ENCODE measurements around the gene SLC6A6.
A peak's percentile ranks its signal among the peaks of the same experiment; 100 is the strongest.

SLC6A6 gene

GRCh38 chr3:14453876-14454638, 51.7 kb downstream of the SLC6A6 start:
- DNase-seq (ENCODE audit: low read depth in 2 of 2) = no peak

- no peak for DNase-seq (ENCODE audit: low read depth in 2 of 2)
Measured at GRCh38 chr3:14454639-14455310, 52.4 kb downstream of the SLC6A6 start.

DNA sequence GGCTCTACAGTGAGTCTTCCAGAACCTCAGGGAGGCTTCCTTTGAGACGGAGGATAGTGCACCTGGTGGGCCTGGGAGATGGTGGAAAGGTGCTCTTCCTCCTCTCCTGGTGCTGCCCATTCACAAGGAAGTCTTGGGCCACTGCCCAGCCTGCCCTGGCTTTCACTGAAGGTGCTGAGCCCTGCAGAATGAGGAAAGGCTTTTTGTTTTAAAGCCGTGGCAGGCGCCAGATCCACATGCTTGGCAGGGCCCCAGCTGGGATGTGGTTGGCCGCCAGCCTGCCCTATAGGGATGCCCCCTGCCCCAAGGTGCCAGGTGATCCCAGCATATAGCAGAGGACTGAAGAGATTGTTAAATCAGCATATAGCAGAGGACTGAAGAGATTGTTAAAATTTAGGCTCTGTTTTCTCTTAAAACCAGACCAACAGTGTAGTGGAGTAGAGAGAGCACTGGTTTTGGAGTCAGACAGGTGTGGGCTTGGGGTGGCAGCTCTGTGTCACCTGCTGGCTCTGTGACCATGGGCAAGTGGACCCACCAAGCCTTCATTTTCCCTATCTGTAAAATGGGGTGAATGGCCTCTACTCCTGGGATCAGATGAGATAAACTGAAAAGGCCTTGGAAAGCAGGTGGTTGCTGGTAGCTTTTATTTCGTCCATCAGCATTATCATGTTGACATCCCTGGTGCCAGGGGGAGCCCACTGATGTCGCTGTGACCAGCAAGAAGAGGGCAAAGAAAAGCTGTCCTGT, 53.3 kb downstream of the SLC6A6 start:
- no peak for DNase-seq (ENCODE audit: low read depth in 2 of 2)

GRCh38 chr3:14456794-14457193, 54.4 kb downstream of the SLC6A6 start:
- no peak for DNase-seq (ENCODE audit: low read depth in 2 of 2)

GRCh38 chr3:14457481-14457880, 55.1 kb downstream of the SLC6A6 start:
- DNase-seq (ENCODE audit: low read depth in 2 of 2) = no peak

DNA sequence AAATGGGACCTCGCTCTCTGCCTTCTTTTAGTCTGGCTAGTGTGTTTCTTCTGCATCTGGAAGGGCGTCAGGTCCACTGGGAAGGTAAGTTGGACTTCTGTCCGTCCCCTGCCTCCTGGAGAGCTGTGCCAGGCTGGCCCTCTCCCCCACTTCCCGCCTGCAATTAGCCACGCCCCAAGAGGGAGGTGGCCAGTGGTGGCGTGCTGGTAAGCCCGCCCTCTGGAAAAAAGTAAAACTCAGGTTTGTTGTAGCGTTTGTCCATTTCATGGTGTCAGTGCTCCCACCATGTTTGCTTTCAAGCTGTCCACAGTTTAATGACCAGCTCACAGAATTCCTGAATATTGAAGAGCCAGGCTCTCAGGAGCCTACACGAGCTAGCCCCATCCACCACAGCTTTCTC, 55.6 kb downstream of the SLC6A6 start:
- no peak for DNase-seq (ENCODE audit: low read depth in 2 of 2)

- DNase-seq (ENCODE audit: low read depth in 2 of 2) = no peak
Measured at GRCh38 chr3:14458434-14459275, 56.2 kb downstream of the SLC6A6 start.

DNA sequence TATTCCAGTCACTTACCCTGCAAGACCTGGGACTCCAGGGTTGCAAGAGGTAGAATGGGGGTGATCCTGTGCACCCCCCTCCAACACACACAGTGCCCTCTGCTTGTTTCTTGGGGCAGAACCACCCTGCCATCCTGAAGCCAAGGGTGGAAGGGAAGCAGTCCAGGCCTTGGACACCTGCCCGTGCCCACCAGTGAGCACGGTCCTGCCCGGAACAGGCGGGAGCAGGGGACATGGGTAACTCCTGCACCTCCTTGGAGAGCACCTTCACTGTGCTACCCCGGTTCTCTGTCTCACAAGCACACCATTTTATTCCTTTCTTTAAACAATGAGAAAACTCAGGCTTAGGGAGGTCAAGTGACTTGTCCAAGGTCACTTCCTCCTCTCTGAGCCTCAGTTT, 57.0 kb downstream of the SLC6A6 start:
- no peak for DNase-seq (ENCODE audit: low read depth in 2 of 2)

GRCh38 chr3:14459787-14460186, 57.4 kb downstream of the SLC6A6 start:
- no peak for DNase-seq (ENCODE audit: low read depth in 2 of 2)

- DNase-seq (ENCODE audit: low read depth in 2 of 2) = no peak
Measured at GRCh38 chr3:14460342-14461005, 58.1 kb downstream of the SLC6A6 start.

GRCh38 chr3:14461006-14461747, 58.8 kb downstream of the SLC6A6 start:
- DNase-seq (ENCODE audit: low read depth in 2 of 2) = no peak

- peak; percentile 12 to 20 for DNase-seq (ENCODE audit: low read depth in 2 of 2)
Measured at GRCh38 chr3:14461748-14462324, 59.4 kb downstream of the SLC6A6 start.

GRCh38 chr3:14462738-14463137, 60.3 kb downstream of the SLC6A6 start:
- DNase-seq (ENCODE audit: low read depth in 2 of 2) = no peak

- DNase-seq (ENCODE audit: low read depth in 2 of 2) = no peak
Measured at GRCh38 chr3:14463330-14464140, 61.1 kb downstream of the SLC6A6 start.

GRCh38 chr3:14464141-14464465, 61.7 kb downstream of the SLC6A6 start:
- DNase-seq (ENCODE audit: low read depth in 2 of 2) = no peak

GRCh38 chr3:14464521-14464920, 62.1 kb downstream of the SLC6A6 start:
- no peak for DNase-seq (ENCODE audit: low read depth in 2 of 2)

GRCh38 chr3:14465425-14465824, 63.0 kb downstream of the SLC6A6 start:
- DNase-seq (ENCODE audit: low read depth in 2 of 2) = no peak

DNA sequence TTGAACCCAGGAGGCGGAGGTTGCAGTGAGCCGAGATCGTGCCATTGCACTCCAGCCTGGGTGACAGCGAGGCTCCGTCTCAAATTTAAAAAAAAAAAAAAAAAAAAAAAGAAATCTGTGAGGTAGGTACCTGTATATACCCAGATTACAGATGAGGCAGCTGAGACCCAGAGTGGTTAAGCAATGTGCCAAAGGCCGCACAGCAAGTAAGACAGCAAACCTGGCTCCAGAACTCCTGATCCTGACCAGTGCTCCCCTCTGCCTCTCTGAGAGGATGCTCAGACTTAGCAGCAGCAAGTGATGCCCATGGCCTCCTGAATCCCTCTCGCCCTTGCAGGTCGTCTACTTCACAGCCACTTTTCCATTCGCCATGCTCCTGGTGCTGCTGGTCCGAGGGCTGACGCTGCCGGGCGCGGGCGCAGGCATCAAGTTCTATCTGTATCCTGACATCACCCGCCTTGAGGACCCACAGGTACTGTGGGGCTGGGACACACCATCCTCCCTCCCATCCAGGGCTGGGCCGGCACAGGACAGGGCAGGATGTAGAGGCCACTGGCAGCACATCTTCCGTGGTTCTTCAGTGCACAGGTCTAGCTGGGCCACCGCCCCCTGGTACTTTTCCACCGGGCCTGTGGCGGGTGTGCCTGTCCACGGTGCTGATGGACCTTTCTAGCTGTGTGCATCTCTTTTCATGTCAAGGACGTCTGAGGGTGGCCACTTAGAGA, 63.9 kb downstream of the SLC6A6 start:
- no peak for DNase-seq (ENCODE audit: low read depth in 2 of 2)

Measured in stimulated activated CD8-positive, alpha-beta memory T cell treated with anti-CD3 and anti-CD28 coated beads, Interleukin-2, amount 100 ng/mL, for 1 hour (primary cell).